GM23248 (cell line): Measurements from ENCODE around the gene RNF183. TPM values are rescaled to one million over a fixed set of nuclear protein-coding genes. Genes with fewer than 3 reads are reported as not detected.
A peak's percentile ranks its signal among the peaks of the same experiment; 100 is the strongest.

Experiments used
- DNase-seq: peaks from one replicate; pipeline ENCODE4 v3.0.0-alpha.2; 2015
- H2AFZ ChIP-seq: fragments of 200-600 bp; sonication (generic); 2 replicates; pipeline ENCODE4 v1.6.1; 2016; ENCODE audit warnings: antibody characterized with exemption
- H3F3A ChIP-seq: fragments of 200-600 bp; sonication (generic); 2 replicates; pipeline ENCODE4 v1.6.1; 2016; ENCODE audit warnings: mild to moderate bottlenecking, antibody characterized with exemption, mixed run types; ENCODE audit not compliant: insufficient read depth
- H3K27ac ChIP-seq: fragments of 200-600 bp; sonication (generic); 2 replicates; pipeline ENCODE4 v1.5.1; 2016; ENCODE audit warnings: mild to moderate bottlenecking
- H3K27me3 ChIP-seq: fragments of 200-600 bp; sonication (generic); replicated peaks from 2 replicates; pipeline ENCODE4 v1.6.1; 2016; ENCODE audit warnings: mild to moderate bottlenecking; ENCODE audit not compliant: insufficient read depth
- H3K36me3 ChIP-seq: fragments of 200-600 bp; sonication (generic); 2 replicates; pipeline ENCODE4 v1.6.1; 2016; ENCODE audit warnings: low read depth, mild to moderate bottlenecking
- H3K4me1 ChIP-seq: fragments of 200-600 bp; sonication (generic); 2 replicates; pipeline ENCODE4 v1.6.1; 2016; ENCODE audit warnings: mild to moderate bottlenecking; ENCODE audit not compliant: insufficient read depth
- H3K4me2 ChIP-seq: fragments of 200-600 bp; sonication (generic); one replicate; pipeline ENCODE4 v1.6.1; 2016; ENCODE audit warnings: mild to moderate bottlenecking; ENCODE audit not compliant: unreplicated experiment
- H3K4me3 ChIP-seq: fragments of 200-600 bp; sonication (generic); 2 replicates; pipeline ENCODE4 v1.5.1; 2016; ENCODE audit warnings: mild to moderate bottlenecking
- H3K79me2 ChIP-seq: fragments of 200-600 bp; sonication (generic); 2 replicates; pipeline ENCODE4 v1.6.1; 2016; ENCODE audit warnings: mild to moderate bottlenecking; ENCODE audit not compliant: insufficient read depth
- H3K9ac ChIP-seq: fragments of 200-600 bp; sonication (generic); 2 replicates; pipeline ENCODE4 v1.6.1; 2016; ENCODE audit warnings: mild to moderate bottlenecking
- H3K9me2 ChIP-seq: fragments of 200-600 bp; sonication (generic); 2 replicates; pipeline ENCODE4 v1.6.1; 2016; ENCODE audit warnings: mixed run types, mild to moderate bottlenecking, moderate library complexity; ENCODE audit not compliant: insufficient read depth
- H3K9me3 ChIP-seq: fragments of 200-600 bp; sonication (generic); one replicate; pipeline ENCODE4 v1.6.1; 2017; ENCODE audit warnings: low read depth
- H4K20me1 ChIP-seq: fragments of 200-600 bp; sonication (generic); 2 replicates; pipeline ENCODE4 v1.6.0; 2016; ENCODE audit not compliant: insufficient read depth
- EZH2 ChIP-seq: fragments of 200-600 bp; sonication (generic); IDR thresholded peaks from 2 replicates; pipeline ENCODE4 v1.6.1; 2018; ENCODE audit warnings: antibody characterized with exemption, mild to moderate bottlenecking; ENCODE audit not compliant: insufficient read depth, poor library complexity, severe bottlenecking
- EZH2phosphoT487 ChIP-seq: fragments of 200-600 bp; sonication (generic); IDR thresholded peaks from 2 replicates; pipeline ENCODE4 v1.6.1; 2018; ENCODE audit warnings: antibody characterized with exemption, moderate library complexity, mild to moderate bottlenecking, low read depth; ENCODE audit not compliant: insufficient read depth
- WGBS, 2 experiments: methylation state at CpG; one replicate each; pipeline ENCODE4 v1.1.6; 2015 to 2017; ENCODE audit warnings: low lambda C conversion rate in 2 of 2, low coverage in 1 of 2; ENCODE audit errors: missing lambda C conversion rate in 2 of 2; 5-methylcytosine and 5-hydroxymethylcytosine counted together
- in situ Hi-C: fragments of 300-500 bp; cut with MboI; formaldehyde crosslinking; loops from 2 replicates; pipeline ENCODE4 v1.15.0; 2020
- polyA plus RNA-seq: library from polyadenylated mRNA; unstranded; fragments of >200 nt; fragmentation: Nextera tagmentation; extraction: Ambion mirVana; gene quantifications from 2 replicates; pipeline ENCODE4 v1.2.1, GENCODE V29; 2016
- total RNA-seq: library from RNA; depleted of rRNA; stranded (reverse); fragments of >200 nt; shearing (Covaris generic); gene quantifications from 2 replicates; pipeline ENCODE4 v1.2.3, GENCODE V29; 2014

The RNF183 gene
- total and polyA plus RNA-seq, 2 experiments from 2014 or later = not detected

- Histone ChIP-seq H2AFZ (no peak overlapping the region), H3K4me2 (no peak overlapping the region), H3K9ac (no peak overlapping the region), H3K36me3 (no peaks in the 10 kb centered on the region), H3F3A (0 out of 2 replicates have a peak, but pooled peaks cover under 1% of the 10 kb centered on the region), H3K4me1 (no peaks in the 10 kb centered on the region), H4K20me1 (no peaks in the 10 kb centered on the region), H3K9me2 (no peaks in the 10 kb centered on the region), H3K27ac (no peak overlapping the region), H3K27me3 (no peaks in the 10 kb centered on the region), H3K4me3 (no peak overlapping the region), H3K9me3 (no peaks in the 10 kb centered on the region), H3K79me2 (no peaks in the 10 kb centered on the region)
- no peak for TF ChIP-seq EZH2phosphoT487
- TF ChIP-seq EZH2 = no peak
- 91 to 99% methylated on average over 4 of the region's 4 CpGs for WGBS, 2 experiments
- in situ Hi-C loops = no loop called here
- DNase-seq = no peak
Measured at GRCh38 chr9:113316030-113316429, 12.9 kb upstream of the RNF183 start.

DNA sequence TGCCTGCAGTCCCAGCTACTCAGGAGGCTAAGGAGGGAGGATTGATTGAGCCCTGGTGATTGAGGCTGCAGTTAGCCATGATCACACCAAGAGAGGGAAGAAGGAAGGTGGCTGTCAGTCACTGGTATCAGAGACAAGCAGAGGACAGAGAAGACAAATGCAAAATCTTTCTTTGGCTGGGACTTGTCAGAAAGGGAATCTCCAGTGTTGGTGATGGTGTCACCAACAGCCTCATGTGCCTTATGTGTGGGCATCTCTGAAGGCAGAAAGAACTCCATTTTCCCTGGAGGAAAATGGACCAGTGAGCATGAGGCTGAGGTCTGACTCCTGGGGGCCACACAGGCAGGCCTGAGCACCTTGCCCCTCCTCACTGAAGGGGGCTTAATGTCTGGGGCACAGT, 12.1 kb upstream of the RNF183 start:
- no peaks in the 10 kb centered on the region for H3K9me3 ChIP-seq
- no peaks in the 10 kb centered on the region for H3K4me1 ChIP-seq
- no peaks in the 10 kb centered on the region for H3K9me2 ChIP-seq
- 0 out of 2 replicates have a peak, but pooled peaks cover 5% of the 10 kb centered on the region for H3F3A ChIP-seq
- no peaks in the 10 kb centered on the region for H3K27me3 ChIP-seq
- in situ Hi-C loops = no loop called here
- H3K9ac ChIP-seq = no peak overlapping the region
- TF ChIP-seq EZH2phosphoT487 (no peak), EZH2 (no peak)
- no peaks in the 10 kb centered on the region for H3K79me2 ChIP-seq
- H3K27ac ChIP-seq = no peak overlapping the region
- DNase-seq = no peak
- no peak overlapping the region for H3K4me3 ChIP-seq
- H2AFZ ChIP-seq = no peak overlapping the region
- no peak overlapping the region for H3K4me2 ChIP-seq
- H3K36me3 ChIP-seq = no peaks in the 10 kb centered on the region
- H4K20me1 ChIP-seq = no peaks in the 10 kb centered on the region

DNA sequence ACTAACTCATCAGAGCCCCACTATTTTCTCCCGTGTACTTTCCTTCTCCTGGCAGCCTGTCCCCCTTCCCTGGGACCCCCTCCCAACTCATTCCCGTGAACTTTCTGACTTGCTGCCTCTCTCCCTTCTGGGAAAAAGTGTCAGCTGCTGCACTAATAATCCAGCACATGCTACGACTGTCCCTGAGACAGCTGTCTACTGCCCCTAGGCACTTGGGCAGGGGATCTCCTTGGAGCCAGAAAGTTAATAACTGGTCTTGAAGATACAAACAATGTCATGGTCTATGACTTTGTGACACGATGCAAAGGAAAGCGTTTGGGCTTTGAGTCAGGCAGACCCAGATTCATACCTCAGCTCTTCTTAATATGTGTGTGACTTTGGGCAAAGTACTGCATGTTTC, 10.1 kb upstream of the RNF183 start:
- H3K27ac ChIP-seq = no peak overlapping the region
- H3K36me3 ChIP-seq = no peaks in the 10 kb centered on the region
- no peaks in the 10 kb centered on the region for H3K27me3 ChIP-seq
- no peaks in the 10 kb centered on the region for H3K4me1 ChIP-seq
- no peaks in the 10 kb centered on the region for H3K79me2 ChIP-seq
- no peaks in the 10 kb centered on the region for H3K9me2 ChIP-seq
- no peak overlapping the region for H3K4me3 ChIP-seq
- H3K9me3 ChIP-seq = no peaks in the 10 kb centered on the region
- H2AFZ ChIP-seq = no peak overlapping the region
- no peaks in the 10 kb centered on the region for H4K20me1 ChIP-seq
- WGBS, 2 experiments = 56 to 59% methylated on average over 5 of the region's 5 CpGs
- no peak overlapping the region for H3K9ac ChIP-seq
- no peak for TF ChIP-seq EZH2phosphoT487
- no peak for TF ChIP-seq EZH2
- DNase-seq = no peak
- no peak overlapping the region for H3K4me2 ChIP-seq
- H3F3A ChIP-seq = 0 out of 2 replicates have a peak, but pooled peaks cover 5% of the 10 kb centered on the region
- in situ Hi-C loops = no loop called here

GRCh38 chr9:113311961-113312360, 8.8 kb upstream of the RNF183 start:
- Histone ChIP-seq H3K79me2 (no peaks in the 10 kb centered on the region), H3K4me1 (no peaks in the 10 kb centered on the region), H3K9ac (no peak overlapping the region), H2AFZ (no peak overlapping the region), H4K20me1 (no peaks in the 10 kb centered on the region), H3K9me3 (no peaks in the 10 kb centered on the region), H3K27me3 (no peaks in the 10 kb centered on the region), H3K4me3 (no peak overlapping the region), H3K36me3 (no peaks in the 10 kb centered on the region), H3F3A (0 out of 2 replicates have a peak, but pooled peaks cover 5% of the 10 kb centered on the region), H3K4me2 (no peak overlapping the region), H3K27ac (no peak overlapping the region), H3K9me2 (no peaks in the 10 kb centered on the region)
- 78 to 80% methylated on average over 3 of the region's 3 CpGs for whole genome bisulfite sequencing, 2 experiments
- no peak for TF ChIP-seq EZH2
- TF ChIP-seq EZH2phosphoT487 = no peak
- in situ Hi-C loops = no loop called here
- no peak for DNase-seq

DNA sequence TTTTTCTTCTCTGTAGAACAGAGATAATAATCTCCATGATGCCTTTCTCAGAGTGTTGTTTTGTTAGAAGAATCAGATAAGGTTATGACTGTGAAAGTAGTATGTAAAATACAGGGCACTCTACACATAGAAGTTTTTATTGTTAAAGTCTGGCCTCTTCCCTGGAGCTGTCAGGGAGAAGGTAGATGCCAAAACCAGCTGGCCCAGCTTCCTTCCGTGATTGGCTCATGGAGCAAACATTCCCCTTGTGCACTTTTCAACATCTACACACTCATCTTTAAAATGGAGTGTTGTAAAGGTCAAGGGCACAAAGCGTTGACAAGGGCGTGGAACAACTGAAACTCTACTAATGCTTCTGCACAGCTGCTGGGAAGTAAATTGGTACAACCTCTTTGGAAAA, 7.4 kb upstream of the RNF183 start:
- H3K9ac ChIP-seq = no peak overlapping the region
- TF ChIP-seq EZH2phosphoT487 (no peak), EZH2 (no peak)
- peak; percentile 18 for DNase-seq
- H3K36me3 ChIP-seq = no peaks in the 10 kb centered on the region
- no peak overlapping the region for H2AFZ ChIP-seq
- H3K4me1 ChIP-seq = no peaks in the 10 kb centered on the region
- H3K79me2 ChIP-seq = no peaks in the 10 kb centered on the region
- WGBS, 2 experiments = 38 to 41% methylated on average over 3 of the region's 3 CpGs
- no peaks in the 10 kb centered on the region for H3K27me3 ChIP-seq
- no peak overlapping the region for H3K4me2 ChIP-seq
- in situ Hi-C loops = no loop called here
- no peaks in the 10 kb centered on the region for H4K20me1 ChIP-seq
- no peaks in the 10 kb centered on the region for H3K9me2 ChIP-seq
- H3K27ac ChIP-seq = no peak overlapping the region
- no peak overlapping the region for H3K4me3 ChIP-seq
- 0 out of 2 replicates have a peak, but pooled peaks cover 5% of the 10 kb centered on the region for H3F3A ChIP-seq
- H3K9me3 ChIP-seq = no peaks in the 10 kb centered on the region
